ENCODE data around the gene ISG15.
"Not testable (repeated sequence)": the region's sequence is repeated elsewhere in the genome, so short reads cannot be mapped to it uniquely, and the experiment has no call there.

The ISG15 gene

GRCh38 chr1:981491-981954, 31.8 kb upstream of the ISG15 start:
- ATAC-seq: no peak
- no peak overlapping the region for H3K4me3 Mint-ChIP-seq
- peaks cover 20% of the 10 kb centered on the region for H3K27me3 Mint-ChIP-seq
- H3K27ac Mint-ChIP-seq: no peak overlapping the region
- H3K4me1 Mint-ChIP-seq: peaks cover 3% of the 10 kb centered on the region
- no peak for DNase-seq
- H3K36me3 Mint-ChIP-seq (ENCODE audit: low read depth): no peaks in the 10 kb centered on the region
- H3K9me3 Mint-ChIP-seq: no peaks in the 10 kb centered on the region

- Mint-ChIP-seq H3K4me1 (peaks cover 3% of the 10 kb centered on the region), H3K27ac (no peak within 1 kb of the TSS), H3K27me3 (peaks cover 22% of the 10 kb centered on the region), H3K4me3 (no peak within 1 kb of the TSS), H3K36me3 (ENCODE audit: low read depth) (no peaks in the 10 kb centered on the region), H3K9me3 (no peaks in the 10 kb centered on the region)
- DNase-seq (no peak), ATAC-seq (peak; percentile 8)
Measured at GRCh38 chr1:981955-982558, 31.2 kb upstream of the ISG15 start, which contains the start of gene PERM1. PERM1 (minus strand) TSS chr1:982093; CDS start chr1:981029, 1,064 bp downstream.

GRCh38 chr1:982765-983436, 30.4 kb upstream of the ISG15 start:
- H3K4me3 Mint-ChIP-seq: no peak overlapping the region
- H3K4me1 Mint-ChIP-seq: peaks cover 3% of the 10 kb centered on the region
- H3K27me3 Mint-ChIP-seq: peaks cover 22% of the 10 kb centered on the region
- ATAC-seq: no peak
- H3K9me3 Mint-ChIP-seq: no peaks in the 10 kb centered on the region
- no peak overlapping the region for H3K27ac Mint-ChIP-seq
- no peak for DNase-seq
- H3K36me3 Mint-ChIP-seq (ENCODE audit: low read depth): no peaks in the 10 kb centered on the region

- no peak overlapping the region for H3K27ac Mint-ChIP-seq
- no peaks in the 10 kb centered on the region for H3K9me3 Mint-ChIP-seq
- H3K4me1 Mint-ChIP-seq: no peaks in the 10 kb centered on the region
- H3K4me3 Mint-ChIP-seq: no peak overlapping the region
- peaks cover 27% of the 10 kb centered on the region for H3K27me3 Mint-ChIP-seq
- DNase-seq: peak; percentile 78
- H3K36me3 Mint-ChIP-seq (ENCODE audit: low read depth): no peaks in the 10 kb centered on the region
- peak; percentile 50 for ATAC-seq
Measured at GRCh38 chr1:983798-984475, 29.4 kb upstream of the ISG15 start.

GRCh38 chr1:984476-984814, 28.9 kb upstream of the ISG15 start:
- no peaks in the 10 kb centered on the region for H3K36me3 Mint-ChIP-seq (ENCODE audit: low read depth)
- no peaks in the 10 kb centered on the region for H3K4me1 Mint-ChIP-seq
- H3K9me3 Mint-ChIP-seq: no peaks in the 10 kb centered on the region
- no peak for DNase-seq
- no peak overlapping the region for H3K4me3 Mint-ChIP-seq
- no peak for ATAC-seq
- peaks cover 33% of the 10 kb centered on the region for H3K27me3 Mint-ChIP-seq
- H3K27ac Mint-ChIP-seq: no peak overlapping the region

- no peak for ATAC-seq
- H3K27ac Mint-ChIP-seq: no peak overlapping the region
- no peaks in the 10 kb centered on the region for H3K9me3 Mint-ChIP-seq
- peaks cover 37% of the 10 kb centered on the region for H3K27me3 Mint-ChIP-seq
- no peaks in the 10 kb centered on the region for H3K4me1 Mint-ChIP-seq
- H3K4me3 Mint-ChIP-seq: no peak overlapping the region
- H3K36me3 Mint-ChIP-seq (ENCODE audit: low read depth): no peaks in the 10 kb centered on the region
- no peak for DNase-seq
Measured at GRCh38 chr1:985126-985525, 28.2 kb upstream of the ISG15 start.

- not testable (repeated sequence) for H3K4me3 Mint-ChIP-seq; H3K36me3 Mint-ChIP-seq (ENCODE audit: low read depth); DNase-seq; H3K9me3 Mint-ChIP-seq; H3K27ac Mint-ChIP-seq; ATAC-seq
- peaks cover 16% of the 10 kb centered on the region for H3K4me1 Mint-ChIP-seq
- H3K27me3 Mint-ChIP-seq: peaks cover 39% of the 10 kb centered on the region
Measured at GRCh38 chr1:988061-988460, 25.2 kb upstream of the ISG15 start.

GRCh38 chr1:991275-991674, 22.0 kb upstream of the ISG15 start:
- not testable (repeated sequence) for DNase-seq; H3K27ac Mint-ChIP-seq; ATAC-seq; H3K4me3 Mint-ChIP-seq; H3K36me3 Mint-ChIP-seq (ENCODE audit: low read depth); H3K9me3 Mint-ChIP-seq
- Mint-ChIP-seq H3K27me3 (peaks cover 42% of the 10 kb centered on the region), H3K4me1 (peaks cover 23% of the 10 kb centered on the region)

- Mint-ChIP-seq H3K36me3 (ENCODE audit: low read depth) (no peaks in the 10 kb centered on the region), H3K27ac (no peak overlapping the region), H3K4me3 (no peak overlapping the region), H3K9me3 (no peaks in the 10 kb centered on the region), H3K4me1 (peaks cover 23% of the 10 kb centered on the region), H3K27me3 (peaks cover 39% of the 10 kb centered on the region)
- DNase-seq (no peak), ATAC-seq (no peak)
Measured at GRCh38 chr1:991895-992294, 21.4 kb upstream of the ISG15 start.

GRCh38 chr1:992362-992761, 20.9 kb upstream of the ISG15 start:
- H3K4me3 Mint-ChIP-seq: no peak overlapping the region
- no peaks in the 10 kb centered on the region for H3K9me3 Mint-ChIP-seq
- DNase-seq: no peak
- no peak overlapping the region for H3K27ac Mint-ChIP-seq
- peaks cover 44% of the 10 kb centered on the region for H3K27me3 Mint-ChIP-seq
- H3K4me1 Mint-ChIP-seq: peaks cover 27% of the 10 kb centered on the region
- ATAC-seq: peak; percentile 22
- no peaks in the 10 kb centered on the region for H3K36me3 Mint-ChIP-seq (ENCODE audit: low read depth)

GRCh38 chr1:993379-993995, 19.8 kb upstream of the ISG15 start:
- Mint-ChIP-seq H3K4me1 (peaks cover 27% of the 10 kb centered on the region), H3K9me3 (no peaks in the 10 kb centered on the region), H3K4me3 (no peak overlapping the region), H3K27me3 (peaks cover 41% of the 10 kb centered on the region), H3K27ac (no peak overlapping the region), H3K36me3 (ENCODE audit: low read depth) (no peaks in the 10 kb centered on the region)
- DNase-seq (no peak), ATAC-seq (no peak)

GRCh38 chr1:994546-994945, 18.8 kb upstream of the ISG15 start:
- H3K36me3 Mint-ChIP-seq (ENCODE audit: low read depth); DNase-seq; ATAC-seq; H3K4me3 Mint-ChIP-seq; H3K9me3 Mint-ChIP-seq; H3K27ac Mint-ChIP-seq: not testable (repeated sequence)
- Mint-ChIP-seq H3K27me3 (peaks cover 34% of the 10 kb centered on the region), H3K4me1 (peaks cover 27% of the 10 kb centered on the region)

GRCh38 chr1:995665-996633, 17.3 kb upstream of the ISG15 start:
- Mint-ChIP-seq H3K27ac (no peak overlapping the region), H3K9me3 (no peaks in the 10 kb centered on the region), H3K4me3 (no peak overlapping the region), H3K4me1 (peaks cover 30% of the 10 kb centered on the region), H3K27me3 (peaks cover 34% of the 10 kb centered on the region), H3K36me3 (ENCODE audit: low read depth) (no peaks in the 10 kb centered on the region)
- no peak for DNase-seq
- ATAC-seq: no peak
